Measurements from ENCODE around the gene EIF2S1. TPM values are rescaled to one million over a fixed set of nuclear protein-coding genes. Genes with fewer than 3 reads are reported as not detected.

EIF2S1 gene
- total RNA-seq, 2 experiments from 2014 or later, result 145 to 189 TPM

DNA sequence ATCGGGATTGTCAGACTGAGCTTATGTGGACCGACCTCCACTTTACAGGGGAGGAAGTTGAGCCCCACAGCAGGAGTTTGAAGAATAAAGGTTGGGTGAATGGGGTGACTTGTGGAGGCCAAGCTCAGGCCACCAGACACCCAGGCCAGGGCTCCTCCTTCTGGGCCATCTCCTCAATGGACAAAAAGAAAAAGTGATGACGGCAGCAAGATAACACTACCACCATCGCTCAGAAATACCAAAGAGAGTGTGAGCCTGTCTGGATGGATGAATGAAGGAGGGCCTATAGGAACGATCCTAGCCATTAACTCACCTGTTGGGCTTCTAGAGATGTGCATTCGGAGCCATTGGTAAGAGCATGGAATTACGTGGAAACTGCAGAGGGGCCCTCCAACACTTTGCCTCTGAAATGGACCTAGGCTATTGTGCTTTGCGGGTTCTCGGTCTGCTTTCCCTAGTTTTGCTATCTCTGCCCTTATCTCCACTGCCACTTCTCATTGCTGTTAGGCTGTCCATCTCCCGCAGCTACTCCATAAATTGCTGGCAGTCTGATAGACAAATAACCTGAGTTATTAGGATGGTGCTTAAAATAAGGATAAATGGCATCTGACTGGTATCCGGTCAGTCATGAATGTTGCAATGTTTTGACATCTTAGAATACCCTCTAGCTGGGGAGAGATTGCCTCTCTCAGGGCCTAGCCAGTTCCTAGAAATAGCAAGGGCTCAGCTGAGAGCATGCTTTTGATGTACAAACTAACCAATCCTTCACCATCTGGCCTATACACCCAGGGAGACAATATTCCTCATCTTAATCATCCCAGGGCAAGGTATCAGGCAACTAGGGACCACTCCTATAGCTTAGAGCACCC is 61.5 kb downstream of the EIF2S1 start:
- Mint-ChIP-seq H3K4me1 (peaks cover 7% of the 10 kb centered on the region), H3K27ac (no peak overlapping the region), H3K9me3 (ENCODE audit: low read depth) (no peaks in the 10 kb centered on the region), H3K36me3 (no peaks in the 10 kb centered on the region), H3K27me3 (peaks cover 24% of the 10 kb centered on the region), H3K4me3 (no peak overlapping the region)
- no peak for ATAC-seq
- no peak for DNase-seq
- CTCF ChIA-PET, result interaction anchor here (0.9 to 2.2 kb wide), 4 partner anchors 10 to 150 kb away, joined by 3 to 7 read pairs (median 4); no protein-coding TSS in a partner anchor

DNA sequence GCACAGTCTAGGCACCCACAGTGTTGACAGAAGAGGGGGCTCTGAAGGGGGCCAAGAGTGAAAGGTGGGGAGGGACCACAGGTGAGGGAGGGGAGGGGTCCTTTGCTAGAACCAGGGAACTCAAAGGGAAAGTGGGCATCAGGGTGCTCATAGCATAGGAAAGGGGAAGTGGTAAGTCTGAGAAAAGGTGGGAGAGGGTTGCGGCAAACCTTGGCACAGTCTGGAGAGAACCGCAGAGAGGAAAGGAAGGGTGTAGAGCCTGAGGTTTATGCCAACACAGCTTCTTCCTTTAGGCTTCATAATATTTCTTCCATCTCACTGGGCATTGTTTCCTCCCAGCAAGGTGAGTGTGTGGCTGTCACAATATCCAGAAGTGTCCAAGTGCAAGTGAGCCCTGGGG is 63.3 kb downstream of the EIF2S1 start:
- no peak overlapping the region for H3K27ac Mint-ChIP-seq
- no peak for DNase-seq
- no peak for ATAC-seq
- peaks cover 31% of the 10 kb centered on the region for H3K27me3 Mint-ChIP-seq
- H3K4me1 Mint-ChIP-seq, result peaks cover 9% of the 10 kb centered on the region
- no peaks in the 10 kb centered on the region for H3K36me3 Mint-ChIP-seq
- H3K4me3 Mint-ChIP-seq, result no peak overlapping the region
- CTCF ChIA-PET, result interaction anchor here (1.4 to 6.8 kb wide), 4 partner anchors 149 to 281 kb away, joined by 3 to 145 read pairs (median 6); partner anchors contain the start of gene PIGH
- no peaks in the 10 kb centered on the region for H3K9me3 Mint-ChIP-seq (ENCODE audit: low read depth)

DNA sequence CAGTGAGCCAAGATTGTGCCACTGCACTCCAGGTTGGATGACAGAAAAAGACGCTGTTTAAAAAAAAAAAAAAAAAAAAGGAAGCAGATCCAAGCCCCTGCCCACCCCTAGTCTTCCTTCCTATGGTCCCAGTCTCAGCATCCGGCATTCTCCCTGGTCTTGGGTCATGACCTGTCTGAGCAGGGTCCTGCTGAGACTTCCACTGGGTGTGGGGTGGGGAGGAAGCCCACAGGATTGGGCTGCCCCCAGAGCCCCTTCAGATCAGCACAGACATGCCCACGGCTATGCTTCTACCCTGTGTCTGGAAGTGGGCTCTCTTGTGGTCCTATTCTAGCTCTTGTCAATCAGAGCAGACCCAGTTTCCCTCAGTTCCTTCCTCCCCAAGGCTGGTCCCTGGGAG is 64.4 kb downstream of the EIF2S1 start:
- ATAC-seq (no peak), DNase-seq (no peak)
- no peaks in the 10 kb centered on the region for H3K36me3 Mint-ChIP-seq
- CTCF ChIA-PET, result interaction anchor here (1.4 to 6.8 kb wide), 6 partner anchors 103 to 280 kb away, joined by 3 to 145 read pairs (median 20); partner anchors contain the start of gene PIGH
- peaks cover 35% of the 10 kb centered on the region for H3K27me3 Mint-ChIP-seq
- H3K4me1 Mint-ChIP-seq, result peaks cover 9% of the 10 kb centered on the region
- no peaks in the 10 kb centered on the region for H3K9me3 Mint-ChIP-seq (ENCODE audit: low read depth)
- H3K27ac Mint-ChIP-seq, result no peak overlapping the region
- no peak overlapping the region for H3K4me3 Mint-ChIP-seq

DNA sequence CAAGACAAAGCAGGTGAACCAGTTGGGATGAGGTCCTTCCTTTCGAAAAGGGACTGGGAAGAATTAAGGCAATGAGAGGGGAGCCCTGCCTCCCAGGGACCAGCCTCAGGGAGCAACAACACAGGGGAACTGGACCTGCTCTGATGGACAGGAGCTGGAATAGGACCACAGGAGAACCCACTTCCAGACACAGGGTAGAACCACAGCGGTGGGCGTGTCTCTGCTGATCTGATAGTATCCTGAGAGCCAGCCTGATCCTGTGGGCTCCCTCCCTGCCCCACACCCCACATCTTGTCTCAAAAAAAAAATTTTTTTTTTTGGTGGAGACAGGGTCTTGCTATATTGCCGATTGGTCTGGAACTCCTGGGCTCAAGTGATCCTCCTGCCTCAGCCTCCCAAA is 65.5 kb downstream of the EIF2S1 start:
- no peak for DNase-seq
- Mint-ChIP-seq H3K9me3 (ENCODE audit: low read depth) (no peaks in the 10 kb centered on the region), H3K4me3 (no peak overlapping the region), H3K27me3 (peaks cover 34% of the 10 kb centered on the region), H3K4me1 (peaks cover 9% of the 10 kb centered on the region), H3K36me3 (no peaks in the 10 kb centered on the region), H3K27ac (no peak overlapping the region)
- CTCF ChIA-PET, result interaction anchor here (2.1 to 6.8 kb wide), 10 partner anchors 62 to 1066 kb away, joined by 5 to 145 read pairs (median 13); partner anchors contain the start of genes PIGH and TMEM229B
- ATAC-seq, result no peak

DNA sequence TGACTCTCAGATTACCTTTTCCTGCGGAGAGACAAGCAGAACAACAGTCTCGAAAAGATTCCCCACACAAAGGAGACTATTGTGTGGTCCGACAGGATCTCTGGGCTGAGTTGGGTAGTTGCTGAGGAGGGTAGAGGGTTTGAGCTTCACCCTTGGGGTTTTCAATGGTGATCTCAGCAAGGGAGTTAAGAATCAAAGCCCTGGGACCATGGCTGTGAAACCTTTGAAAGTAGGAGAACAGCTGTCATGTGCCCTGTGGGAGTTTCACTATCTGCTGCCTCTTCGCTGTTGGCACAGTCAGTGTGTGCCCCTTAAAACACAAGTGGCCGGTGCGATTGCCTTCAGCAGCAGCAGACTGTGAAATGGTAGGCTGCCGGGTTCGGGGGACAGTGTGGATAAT is 66.0 kb downstream of the EIF2S1 start:
- Mint-ChIP-seq H3K9me3 (ENCODE audit: low read depth) (no peaks in the 10 kb centered on the region), H3K4me3 (no peak overlapping the region)

DNA sequence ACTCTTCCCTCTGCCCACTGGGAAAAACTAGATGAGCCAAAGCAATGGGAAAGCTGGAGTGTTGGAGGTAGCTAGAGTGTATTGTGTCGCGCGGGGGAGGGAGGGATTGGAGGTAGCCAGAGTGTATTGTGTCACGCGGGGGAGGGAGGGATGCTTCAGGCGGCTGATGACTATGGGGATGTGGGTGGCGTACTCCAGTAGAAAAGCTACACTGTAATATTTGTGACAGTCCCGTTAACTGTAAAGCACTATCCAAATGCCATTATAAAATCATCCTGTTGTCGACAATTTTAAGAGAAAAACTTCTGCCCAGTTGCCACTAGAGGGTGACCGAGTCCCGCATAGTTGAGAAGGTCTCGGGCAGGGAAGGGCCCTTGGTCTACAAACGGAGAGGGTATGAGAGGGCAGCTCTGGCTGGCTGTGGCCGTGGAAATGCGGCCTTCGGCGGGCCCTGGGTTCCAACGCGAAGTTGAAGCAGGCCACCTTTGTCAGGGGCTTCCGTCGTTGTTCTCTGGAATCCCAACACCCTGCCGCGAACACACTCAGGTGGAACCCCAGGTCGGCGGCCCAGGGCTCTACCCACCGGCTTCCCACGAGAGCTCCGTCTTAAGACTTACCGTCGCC is 67.0 kb downstream of the EIF2S1 start:
- Mint-ChIP-seq H3K27ac (no peak overlapping the region), H3K9me3 (ENCODE audit: low read depth) (no peaks in the 10 kb centered on the region), H3K27me3 (peaks cover 34% of the 10 kb centered on the region), H3K4me1 (peaks cover 9% of the 10 kb centered on the region), H3K36me3 (no peaks in the 10 kb centered on the region), H3K4me3 (no peak overlapping the region)
- ATAC-seq (peak; percentile 89), DNase-seq (peak; percentile 80)
- CTCF ChIA-PET, result interaction anchor here (0.6 to 6.8 kb wide), 54 partner anchors 9 to 1068 kb away, joined by 3 to 145 read pairs (median 4); partner anchors contain the start of genes PIGH, PLEK2, PLEKHH1 and RDH11

More for the DNA sequence above, 66.0 kb downstream of the EIF2S1 start:
- H3K27ac Mint-ChIP-seq, result no peak overlapping the region
- H3K4me1 Mint-ChIP-seq, result peaks cover 9% of the 10 kb centered on the region
- no peak for ATAC-seq
- peaks cover 34% of the 10 kb centered on the region for H3K27me3 Mint-ChIP-seq
- H3K36me3 Mint-ChIP-seq, result no peaks in the 10 kb centered on the region
- CTCF ChIA-PET, result interaction anchor here (0.7 to 6.8 kb wide), 24 partner anchors 12 to 1067 kb away, joined by 3 to 145 read pairs (median 8); partner anchors contain the start of genes PIGH, PLEK2, RDH11 and TMEM229B
- DNase-seq, result no peak

DNA sequence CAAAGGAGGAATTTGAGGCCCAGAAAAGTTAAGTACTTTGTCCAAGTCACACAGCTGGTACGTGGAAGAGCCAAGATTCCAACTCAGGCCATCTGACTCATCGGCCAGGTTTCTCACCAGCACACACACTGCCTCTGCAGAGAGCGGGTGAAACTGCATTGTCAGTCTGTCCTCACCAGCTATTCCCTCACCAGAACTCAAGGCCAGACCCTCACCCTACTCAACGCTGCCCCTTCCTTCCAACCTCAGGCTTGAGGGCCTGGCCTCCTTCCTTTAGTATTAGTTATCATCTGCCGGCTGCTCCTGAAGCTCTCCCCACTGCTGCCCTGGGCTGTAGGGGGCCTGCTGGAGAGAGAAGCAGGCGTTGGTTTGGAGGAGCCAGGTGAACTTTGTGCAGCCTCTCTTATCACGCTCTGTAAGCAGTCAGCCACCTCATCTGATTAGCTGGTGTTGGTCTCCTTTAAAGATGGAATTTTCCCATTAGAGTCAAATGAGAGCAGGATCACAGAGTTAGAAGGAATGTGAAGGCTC is 68.4 kb downstream of the EIF2S1 start:
- peaks cover 38% of the 10 kb centered on the region for H3K27me3 Mint-ChIP-seq
- H3K4me3 Mint-ChIP-seq, result no peak overlapping the region
- H3K4me1 Mint-ChIP-seq, result peaks cover 5% of the 10 kb centered on the region
- CTCF ChIA-PET, result interaction anchor here (0.7 to 6.8 kb wide), 22 partner anchors 8 to 284 kb away, joined by 3 to 145 read pairs (median 6); partner anchors contain the start of genes PIGH and PLEK2
- DNase-seq (no peak), ATAC-seq (no peak)
- H3K9me3 Mint-ChIP-seq (ENCODE audit: low read depth), result no peaks in the 10 kb centered on the region
- H3K36me3 Mint-ChIP-seq, result no peaks in the 10 kb centered on the region
- H3K27ac Mint-ChIP-seq, result no peak overlapping the region

DNA sequence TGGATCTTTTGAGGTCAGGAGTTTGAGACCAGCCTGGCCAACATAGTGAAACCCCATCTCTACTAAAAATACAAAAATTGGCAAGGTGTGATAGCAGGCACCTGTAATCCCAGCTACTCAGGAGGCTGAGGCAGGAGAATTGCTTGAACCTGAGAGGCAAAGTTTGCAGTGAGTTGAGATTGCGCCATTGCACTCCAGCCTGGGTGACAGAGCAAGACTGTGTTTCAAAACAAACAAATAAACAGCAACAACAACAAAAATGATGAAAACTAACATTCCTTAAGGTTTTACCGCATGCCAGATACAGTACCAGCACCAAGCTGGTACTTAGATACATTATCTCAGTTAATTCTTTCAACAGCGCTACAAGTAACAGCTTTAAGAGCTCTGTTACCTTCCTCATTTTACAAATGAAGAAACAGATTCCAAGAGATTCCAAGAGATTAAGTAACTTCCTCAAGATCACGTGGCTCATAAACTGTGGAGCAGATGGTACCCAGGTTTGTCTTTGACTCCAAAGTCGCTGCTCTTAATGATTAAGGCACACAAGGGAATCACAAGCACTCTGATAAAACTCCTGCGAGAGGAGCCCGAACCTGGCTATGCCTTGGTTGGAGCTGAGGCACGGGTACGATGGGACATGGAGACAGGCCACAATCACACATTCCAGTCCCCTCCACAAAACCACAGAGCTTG is 69.5 kb downstream of the EIF2S1 start:
- H3K4me3 Mint-ChIP-seq, result no peak overlapping the region
- H3K27ac Mint-ChIP-seq, result no peak overlapping the region
- no peaks in the 10 kb centered on the region for H3K36me3 Mint-ChIP-seq
- CTCF ChIA-PET, result interaction anchor here (1.0 to 6.8 kb wide), 6 partner anchors 11 to 274 kb away, joined by 3 to 145 read pairs (median 22); partner anchors contain the start of genes PIGH and PLEKHH1
- peaks cover 2% of the 10 kb centered on the region for H3K4me1 Mint-ChIP-seq
- peaks cover 42% of the 10 kb centered on the region for H3K27me3 Mint-ChIP-seq
- ATAC-seq, result no peak
- no peak for DNase-seq
- no peaks in the 10 kb centered on the region for H3K9me3 Mint-ChIP-seq (ENCODE audit: low read depth)

DNA sequence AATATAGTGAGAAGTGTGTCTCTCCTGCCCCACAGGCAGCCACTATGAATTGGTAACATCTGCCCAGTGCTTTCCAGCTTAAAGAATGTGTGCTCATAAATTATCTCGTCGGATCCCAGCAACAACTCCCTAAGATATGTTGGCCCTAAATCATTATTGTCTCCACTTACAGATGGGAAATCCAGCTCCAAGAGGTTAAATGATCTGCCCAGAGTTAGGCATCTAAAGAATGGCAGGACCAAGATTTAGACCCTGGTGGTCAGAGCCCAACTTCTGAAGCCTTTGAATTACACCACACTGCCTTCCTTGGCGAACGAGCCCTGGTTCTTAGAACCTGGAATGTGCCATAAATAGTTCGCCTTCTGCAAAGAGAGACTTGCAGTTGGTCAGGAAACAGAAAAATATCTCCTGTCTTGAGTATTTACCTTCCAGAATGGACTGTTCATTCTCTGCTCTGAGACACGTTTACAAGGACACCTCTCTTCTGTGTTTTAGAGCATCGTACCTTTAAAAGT is 72.0 kb downstream of the EIF2S1 start:
- no peak for ATAC-seq
- no peak for DNase-seq
- Mint-ChIP-seq H3K27me3 (peaks cover 36% of the 10 kb centered on the region), H3K36me3 (no peaks in the 10 kb centered on the region), H3K4me3 (no peak overlapping the region), H3K27ac (no peak overlapping the region), H3K4me1 (peaks cover under 1% of the 10 kb centered on the region), H3K9me3 (ENCODE audit: low read depth) (no peaks in the 10 kb centered on the region)
- CTCF ChIA-PET, result interaction anchor here (1.0 to 4.2 kb wide), 3 partner anchors 12 to 139 kb away, joined by 4 to 26 read pairs (median 7); no protein-coding TSS in a partner anchor

DNA sequence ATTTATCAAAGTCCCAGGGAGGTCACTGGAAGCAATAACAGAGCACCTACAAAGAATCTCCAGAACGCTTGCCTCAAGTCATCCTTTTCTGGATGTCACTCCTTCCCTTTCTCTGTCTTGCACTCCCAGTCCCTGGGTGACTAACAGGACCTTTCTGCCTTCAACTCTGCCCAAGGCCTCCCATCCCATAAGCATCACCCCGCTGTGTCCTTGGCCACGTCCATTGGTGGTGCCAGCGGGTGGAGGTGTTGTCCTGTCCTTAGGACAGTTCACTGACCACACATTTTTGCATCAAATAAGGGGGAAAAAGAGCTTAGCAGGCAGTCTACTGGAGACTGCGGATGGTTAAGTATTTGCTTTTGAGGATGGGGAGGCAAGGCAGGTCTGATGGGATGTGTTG is 75.5 kb downstream of the EIF2S1 start:
- Mint-ChIP-seq H3K27me3 (peaks cover 38% of the 10 kb centered on the region), H3K4me3 (no peak overlapping the region), H3K4me1 (no peaks in the 10 kb centered on the region), H3K9me3 (ENCODE audit: low read depth) (no peaks in the 10 kb centered on the region), H3K36me3 (no peaks in the 10 kb centered on the region), H3K27ac (no peak overlapping the region)
- ATAC-seq, result no peak
- DNase-seq, result no peak
- CTCF ChIA-PET, result interaction anchor here (0.6 to 1.1 kb wide), 5 partner anchors 8 to 269 kb away, joined by 3 to 4 read pairs (median 4); partner anchors contain the start of gene PIGH

All from activated CD8-positive, alpha-beta memory T cell treated with anti-CD3 and anti-CD28 coated beads, Interleukin-2, amount 10 ng/mL, durations not matched to agents 7 days and 5 days (primary cell).